Measurements from ENCODE around the gene RAB27A. TPM values are rescaled to one million over a fixed set of nuclear protein-coding genes. Genes with fewer than 3 reads are reported as not detected.

The RAB27A gene
- total and polyA plus RNA-seq, 10 of the 15 experiments (the other 5 are each of a cell fraction or from before 2014, with no cell fraction given): 13.3 to 139 (median 35.2) TPM

GRCh38 chr15:55318588-55319494, 29.2 kb upstream of the RAB27A start, which contains the start of the genes PIGB and PIGBOS1 (continued):
- TF ChIP-seq ZNF687 (IDR thresholded peaks at IDR 0.05) (peak; percentile 80), HDGF (IDR thresholded peaks at IDR 0.05) (no peak; the same call in 1 of the 2 replicates), MTA2 (IDR thresholded peaks at IDR 0.05; ENCODE audit: low read depth) (peak; percentile 57), YY1 (IDR thresholded peaks at IDR 0.05; ENCODE audit: low read depth, low read length) (peak; percentile 82), EGR1 (IDR thresholded peaks at IDR 0.05; ENCODE audit: borderline replicate concordance in 1 of 2, low read depth in 2 of 2, low read length in 2 of 2) (0 out of 3 replicates have a peak, but pooled peaks of 1 of the 2 experiments have one; percentile 11), SMAD5 (IDR thresholded peaks at IDR 0.05; ENCODE audit: low read depth) (peak; percentile 88), NBN (IDR thresholded peaks at IDR 0.05) (peak; percentile 95), BCL3 (IDR thresholded peaks at IDR 0.05; ENCODE audit: borderline replicate concordance, insufficient read depth, low read depth, low read length, poor library complexity, severe bottlenecking) (peak; percentile 6), FOXM1 (IDR thresholded peaks at IDR 0.05; ENCODE audit: low read depth, low read length) (no peak; the same call in 1 of the 2 replicates), CEBPB (IDR thresholded peaks at IDR 0.05; ENCODE audit: borderline replicate concordance in 1 of 2, low read depth in 2 of 2, low read length in 2 of 2) (no peak), GATAD2B (conservative IDR thresholded peaks at IDR 0.05; ENCODE audit: low read depth) (peak; percentile 94), JUND (IDR thresholded peaks at IDR 0.05; ENCODE audit: low read depth, low read length) (no peak), MTA3 (IDR thresholded peaks at IDR 0.05; ENCODE audit: borderline replicate concordance, low read length) (0 out of 2 replicates have a peak, but pooled peaks have one; percentile 12)
- TF ChIP-seq, protein P1, sequence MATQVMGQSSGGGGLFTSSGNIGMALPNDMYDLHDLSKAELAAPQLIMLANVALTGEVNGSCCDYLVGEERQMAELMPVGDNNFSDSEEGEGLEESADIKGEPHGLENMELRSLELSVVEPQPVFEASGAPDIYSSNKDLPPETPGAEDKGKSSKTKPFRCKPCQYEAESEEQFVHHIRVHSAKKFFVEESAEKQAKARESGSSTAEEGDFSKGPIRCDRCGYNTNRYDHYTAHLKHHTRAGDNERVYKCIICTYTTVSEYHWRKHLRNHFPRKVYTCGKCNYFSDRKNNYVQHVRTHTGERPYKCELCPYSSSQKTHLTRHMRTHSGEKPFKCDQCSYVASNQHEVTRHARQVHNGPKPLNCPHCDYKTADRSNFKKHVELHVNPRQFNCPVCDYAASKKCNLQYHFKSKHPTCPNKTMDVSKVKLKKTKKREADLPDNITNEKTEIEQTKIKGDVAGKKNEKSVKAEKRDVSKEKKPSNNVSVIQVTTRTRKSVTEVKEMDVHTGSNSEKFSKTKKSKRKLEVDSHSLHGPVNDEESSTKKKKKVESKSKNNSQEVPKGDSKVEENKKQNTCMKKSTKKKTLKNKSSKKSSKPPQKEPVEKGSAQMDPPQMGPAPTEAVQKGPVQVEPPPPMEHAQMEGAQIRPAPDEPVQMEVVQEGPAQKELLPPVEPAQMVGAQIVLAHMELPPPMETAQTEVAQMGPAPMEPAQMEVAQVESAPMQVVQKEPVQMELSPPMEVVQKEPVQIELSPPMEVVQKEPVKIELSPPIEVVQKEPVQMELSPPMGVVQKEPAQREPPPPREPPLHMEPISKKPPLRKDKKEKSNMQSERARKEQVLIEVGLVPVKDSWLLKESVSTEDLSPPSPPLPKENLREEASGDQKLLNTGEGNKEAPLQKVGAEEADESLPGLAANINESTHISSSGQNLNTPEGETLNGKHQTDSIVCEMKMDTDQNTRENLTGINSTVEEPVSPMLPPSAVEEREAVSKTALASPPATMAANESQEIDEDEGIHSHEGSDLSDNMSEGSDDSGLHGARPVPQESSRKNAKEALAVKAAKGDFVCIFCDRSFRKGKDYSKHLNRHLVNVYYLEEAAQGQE (IDR thresholded peaks at IDR 0.05; ENCODE audit: low read depth, low read length): 0 out of 2 replicates have a peak, but pooled peaks have one; percentile 44
- TF ChIP-seq, protein P2, sequence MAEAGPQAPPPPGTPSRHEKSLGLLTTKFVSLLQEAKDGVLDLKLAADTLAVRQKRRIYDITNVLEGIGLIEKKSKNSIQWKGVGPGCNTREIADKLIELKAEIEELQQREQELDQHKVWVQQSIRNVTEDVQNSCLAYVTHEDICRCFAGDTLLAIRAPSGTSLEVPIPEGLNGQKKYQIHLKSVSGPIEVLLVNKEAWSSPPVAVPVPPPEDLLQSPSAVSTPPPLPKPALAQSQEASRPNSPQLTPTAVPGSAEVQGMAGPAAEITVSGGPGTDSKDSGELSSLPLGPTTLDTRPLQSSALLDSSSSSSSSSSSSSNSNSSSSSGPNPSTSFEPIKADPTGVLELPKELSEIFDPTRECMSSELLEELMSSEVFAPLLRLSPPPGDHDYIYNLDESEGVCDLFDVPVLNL (IDR thresholded peaks at IDR 0.05; ENCODE audit: low read depth, low read length): no peak
- TF ChIP-seq, protein P3, sequence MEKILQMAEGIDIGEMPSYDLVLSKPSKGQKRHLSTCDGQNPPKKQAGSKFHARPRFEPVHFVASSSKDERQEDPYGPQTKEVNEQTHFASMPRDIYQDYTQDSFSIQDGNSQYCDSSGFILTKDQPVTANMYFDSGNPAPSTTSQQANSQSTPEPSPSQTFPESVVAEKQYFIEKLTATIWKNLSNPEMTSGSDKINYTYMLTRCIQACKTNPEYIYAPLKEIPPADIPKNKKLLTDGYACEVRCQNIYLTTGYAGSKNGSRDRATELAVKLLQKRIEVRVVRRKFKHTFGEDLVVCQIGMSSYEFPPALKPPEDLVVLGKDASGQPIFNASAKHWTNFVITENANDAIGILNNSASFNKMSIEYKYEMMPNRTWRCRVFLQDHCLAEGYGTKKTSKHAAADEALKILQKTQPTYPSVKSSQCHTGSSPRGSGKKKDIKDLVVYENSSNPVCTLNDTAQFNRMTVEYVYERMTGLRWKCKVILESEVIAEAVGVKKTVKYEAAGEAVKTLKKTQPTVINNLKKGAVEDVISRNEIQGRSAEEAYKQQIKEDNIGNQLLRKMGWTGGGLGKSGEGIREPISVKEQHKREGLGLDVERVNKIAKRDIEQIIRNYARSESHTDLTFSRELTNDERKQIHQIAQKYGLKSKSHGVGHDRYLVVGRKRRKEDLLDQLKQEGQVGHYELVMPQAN (conservative IDR thresholded peaks at IDR 0.05): peak; percentile 78
